Measurements from ENCODE around the gene LAMA2.
"Not testable (repeated sequence)": the region's sequence is repeated elsewhere in the genome, so short reads cannot be mapped to it uniquely, and the experiment has no call there.

LAMA2 gene

DNA sequence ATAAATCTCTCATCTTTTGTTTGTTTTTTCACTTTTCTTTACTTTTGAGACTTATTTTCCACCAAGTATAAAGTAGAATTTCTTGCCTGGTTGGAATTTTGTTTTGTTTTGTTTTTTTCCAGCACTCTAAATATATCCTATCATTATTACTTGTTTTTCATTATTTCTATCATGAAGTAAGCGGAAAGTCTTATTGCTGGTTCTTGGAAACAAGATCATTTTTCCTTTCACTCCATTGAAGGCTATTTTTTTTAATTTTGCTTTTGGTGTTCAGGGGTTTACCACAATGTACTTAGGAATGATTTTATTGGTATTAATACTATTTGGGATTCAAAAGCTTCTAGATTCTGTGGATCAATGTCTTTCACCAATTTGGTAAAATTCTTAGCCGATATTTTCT lies 190.1 kb downstream of the LAMA2 start:
- DNase-seq (ENCODE audit: low read depth), result no peak

DNA sequence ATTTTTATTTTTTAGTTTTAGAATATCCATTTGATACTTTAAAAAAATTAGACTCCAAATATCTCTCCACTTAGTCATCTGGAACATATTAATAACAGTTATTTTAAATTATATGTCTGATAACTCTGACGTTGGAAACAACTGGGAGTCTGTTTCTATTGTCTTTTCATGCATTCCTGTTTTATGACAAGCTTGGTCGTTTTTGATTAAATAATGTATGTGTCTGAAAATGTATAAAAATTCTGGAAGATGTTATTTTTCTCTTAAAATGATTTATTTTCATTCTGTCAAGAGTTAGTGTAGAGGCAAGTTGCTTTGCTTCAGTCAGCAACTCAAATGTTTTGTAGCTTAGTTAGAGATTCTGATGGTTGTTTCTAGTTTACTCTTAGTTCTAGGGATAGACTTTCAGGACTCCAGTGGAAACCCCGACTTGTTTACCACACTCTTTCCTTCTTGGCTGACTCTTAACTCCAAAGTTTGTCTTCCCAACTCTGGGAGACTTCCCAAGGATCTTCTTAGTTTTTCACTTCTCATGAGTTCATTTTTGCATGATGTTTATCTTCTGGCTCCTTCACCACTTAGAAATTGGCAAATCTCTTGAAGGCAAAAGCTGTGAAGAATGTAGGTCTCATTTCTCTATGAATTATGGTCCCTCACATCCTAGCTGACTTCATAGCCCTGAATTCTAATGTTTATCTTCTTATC lies 190.9 kb downstream of the LAMA2 start:
- no peak for DNase-seq (ENCODE audit: low read depth)

DNA sequence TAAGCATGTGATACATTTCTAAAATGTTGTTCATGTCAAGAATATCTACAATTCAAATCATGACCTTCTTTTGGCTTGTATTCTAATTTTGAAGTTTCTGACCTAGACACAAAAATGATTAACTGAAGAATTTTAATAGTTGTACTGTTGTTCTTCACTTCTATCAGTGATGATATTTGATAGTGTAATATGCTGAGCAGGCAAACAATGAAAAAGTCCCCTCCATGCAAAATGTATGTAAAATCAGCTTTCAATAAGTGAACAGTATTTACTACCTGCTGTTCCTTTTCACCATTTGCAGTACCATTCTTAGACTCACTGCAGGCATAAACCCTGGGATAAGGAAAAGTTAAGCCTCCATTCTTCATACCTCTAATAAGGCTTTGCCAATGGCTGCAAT lies 201.5 kb downstream of the LAMA2 start:
- no peak for DNase-seq (ENCODE audit: low read depth)

DNA sequence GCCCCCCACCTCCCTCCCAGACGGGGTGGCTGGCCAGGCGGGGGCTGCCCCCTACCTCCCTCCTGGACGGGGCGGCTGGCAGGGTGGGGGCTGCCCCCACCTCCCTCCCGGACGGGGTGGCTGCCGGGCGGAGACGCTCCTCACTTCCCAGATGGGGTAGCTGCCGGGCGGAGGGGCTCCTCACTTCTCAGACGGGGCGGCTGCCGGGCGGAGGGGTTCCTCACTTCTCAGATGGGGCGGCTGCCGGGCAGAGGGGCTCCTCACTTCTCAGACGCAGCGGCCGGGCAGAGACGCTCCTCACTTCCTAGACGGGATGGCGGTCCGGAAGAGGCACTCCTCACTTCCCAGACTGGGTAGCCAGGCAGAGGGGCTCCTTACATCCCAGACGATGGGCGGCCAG lies 205.5 kb downstream of the LAMA2 start:
- DNase-seq (ENCODE audit: low read depth), result not testable (repeated sequence)

DNA sequence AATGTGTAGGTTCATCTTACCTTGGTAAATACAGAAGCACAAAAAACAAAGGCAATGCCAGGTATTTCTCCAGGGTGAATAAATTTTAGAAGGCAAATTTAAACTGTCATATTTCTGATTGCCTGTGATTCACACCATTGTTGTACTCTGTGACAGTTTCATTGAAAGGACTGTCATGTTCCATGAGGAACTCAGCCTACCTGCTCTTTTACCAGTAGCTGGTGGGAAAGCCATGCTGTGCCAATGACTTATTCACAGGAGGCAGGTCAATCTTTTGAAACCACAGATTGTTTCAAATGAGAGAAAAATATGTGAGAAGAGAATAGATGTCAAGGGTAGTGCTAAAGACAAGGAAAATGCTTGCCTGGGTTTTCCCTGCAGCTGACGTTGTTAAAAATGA lies 206.4 kb downstream of the LAMA2 start:
- DNase-seq (ENCODE audit: low read depth), result no peak

DNA sequence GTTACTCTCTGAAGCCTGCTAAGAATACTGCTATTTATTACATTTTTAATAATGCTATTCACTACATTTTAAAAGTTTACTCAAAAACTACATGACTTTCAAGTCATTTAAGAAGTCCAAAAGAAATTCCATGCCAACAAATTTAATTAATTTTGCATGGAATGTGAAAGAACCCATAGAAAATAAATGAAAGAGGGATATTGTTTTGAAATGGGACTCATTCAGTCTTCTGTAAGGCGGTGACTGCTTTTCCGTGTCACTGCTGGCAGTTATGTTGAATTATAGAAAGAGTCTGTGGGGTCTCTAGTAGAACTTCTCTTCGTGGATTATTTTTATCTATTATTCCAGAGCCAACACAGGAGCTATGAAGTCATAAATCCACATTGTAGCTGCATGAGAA lies 211.2 kb downstream of the LAMA2 start:
- no peak for DNase-seq (ENCODE audit: low read depth)

DNA sequence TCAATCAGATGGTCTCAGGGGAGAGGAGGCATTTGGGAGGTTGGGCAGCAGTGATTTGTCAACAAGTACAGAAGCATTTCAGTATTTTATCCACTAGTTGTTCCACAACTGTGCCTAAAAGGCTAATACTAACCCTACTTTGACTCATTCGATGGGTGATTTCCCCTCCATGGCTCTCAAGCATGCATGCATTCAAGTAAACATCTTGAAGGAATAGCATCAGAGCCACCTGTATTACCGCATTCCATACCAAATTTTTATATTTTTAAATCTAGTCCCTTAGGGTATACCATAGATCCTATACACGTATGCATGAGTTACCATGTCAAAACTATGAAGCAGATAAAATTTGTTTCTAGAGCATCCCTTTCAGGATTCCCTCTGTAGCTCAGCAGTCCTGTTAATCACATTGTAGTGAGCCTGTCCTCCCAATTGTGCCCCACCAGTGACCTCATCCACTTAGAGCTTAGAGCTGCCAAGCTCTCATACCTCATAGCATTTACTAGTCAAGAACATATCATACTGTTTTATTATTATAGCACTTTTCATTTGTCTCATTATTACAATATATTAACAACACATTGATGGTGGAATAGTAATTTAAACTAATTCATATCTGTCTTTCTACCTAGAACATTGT lies 213.8 kb downstream of the LAMA2 start:
- no peak for DNase-seq (ENCODE audit: low read depth)

DNA sequence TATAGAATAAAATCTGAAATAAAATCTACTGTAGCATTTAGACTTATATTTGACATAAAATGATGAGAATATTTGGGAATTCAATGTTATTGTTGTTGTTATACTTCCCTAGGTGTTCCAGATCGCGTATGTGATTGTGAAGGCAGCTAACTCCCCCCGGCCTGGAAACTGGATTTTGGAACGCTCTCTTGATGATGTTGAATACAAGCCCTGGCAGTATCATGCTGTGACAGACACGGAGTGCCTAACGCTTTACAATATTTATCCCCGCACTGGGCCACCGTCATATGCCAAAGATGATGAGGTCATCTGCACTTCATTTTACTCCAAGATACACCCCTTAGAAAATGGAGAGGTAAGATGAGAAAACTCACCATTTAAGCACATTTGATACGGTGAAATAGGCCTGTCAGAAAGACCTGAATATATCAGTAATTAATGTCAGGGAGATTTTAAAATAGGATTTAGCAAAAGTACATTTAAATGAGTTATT lies 215.2 kb downstream of the LAMA2 start:
- no peak for DNase-seq (ENCODE audit: low read depth)

DNA sequence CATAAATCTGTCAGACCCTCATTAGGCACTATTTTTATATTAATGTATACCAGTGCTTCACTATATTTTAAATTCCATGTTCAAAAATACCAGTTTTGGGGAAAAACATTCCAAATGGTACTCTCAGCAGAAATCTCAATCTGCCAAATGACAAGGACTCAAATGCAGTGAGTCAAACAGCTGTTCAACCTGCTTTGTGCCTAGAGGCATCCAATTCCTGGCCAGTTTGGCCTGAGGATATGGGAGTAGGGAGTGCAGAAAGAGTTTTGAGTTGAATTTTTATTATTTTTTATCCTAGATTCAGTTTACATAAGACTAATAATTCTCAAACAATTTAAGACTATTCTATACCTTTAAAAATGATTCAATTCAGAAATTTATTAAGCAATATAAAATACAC lies 216.8 kb downstream of the LAMA2 start:
- DNase-seq (ENCODE audit: low read depth), result no peak

DNA sequence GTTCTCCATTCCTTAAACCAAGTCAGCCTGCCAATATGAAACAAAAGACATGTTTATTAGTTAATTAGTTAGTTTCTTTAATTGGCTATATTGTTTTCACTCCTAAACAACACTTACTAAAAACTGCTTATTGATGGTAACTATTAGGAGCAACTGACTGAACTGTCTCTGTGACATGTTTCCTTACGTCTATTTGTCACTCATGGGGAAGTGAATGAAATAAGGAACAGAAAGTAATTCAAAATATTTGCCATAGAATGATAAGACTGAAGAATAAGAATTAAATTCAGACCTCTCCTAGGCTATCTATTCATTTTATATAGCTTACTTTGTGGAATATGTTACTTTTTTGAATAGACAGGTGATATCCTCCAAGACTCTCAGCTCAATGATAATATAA lies 217.2 kb downstream of the LAMA2 start:
- no peak for DNase-seq (ENCODE audit: low read depth)

DNA sequence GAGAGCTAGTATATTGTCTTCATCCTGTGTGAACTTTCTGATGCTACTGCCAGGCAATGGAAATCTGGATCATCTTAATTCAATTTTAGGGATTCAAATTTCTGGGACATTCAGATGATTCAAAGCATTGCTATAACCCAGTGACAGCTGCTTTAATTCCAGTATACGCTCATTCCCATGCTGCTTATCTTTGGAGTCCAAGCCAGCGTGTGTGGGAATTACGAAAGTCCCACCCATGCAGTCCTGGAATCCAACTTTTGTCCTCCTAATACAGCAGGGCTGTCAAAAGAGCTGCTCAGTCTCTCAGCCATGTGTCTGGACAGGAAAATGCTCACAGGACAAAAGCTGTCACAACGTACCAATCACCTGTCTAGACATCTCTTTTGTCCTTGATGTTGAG lies 219.8 kb downstream of the LAMA2 start:
- no peak for DNase-seq (ENCODE audit: low read depth)

DNA sequence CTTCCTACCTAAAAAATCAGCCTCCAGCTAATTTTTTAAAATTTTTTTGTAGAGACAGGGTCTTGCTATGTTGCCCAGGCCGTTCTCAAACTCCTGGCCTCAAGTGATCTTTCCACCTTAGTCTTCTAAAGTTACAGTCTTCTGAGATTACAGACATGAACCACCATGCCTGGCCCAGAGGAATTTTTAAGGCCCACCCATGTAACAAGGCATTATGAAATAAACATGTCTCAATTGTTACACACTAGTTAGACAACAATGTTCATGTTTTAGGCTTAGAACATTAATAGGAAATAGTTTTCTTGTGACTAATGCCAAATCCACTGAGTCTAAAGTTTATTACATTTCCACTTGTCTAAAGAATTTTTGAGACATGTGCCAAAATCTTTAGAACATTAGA lies 221.2 kb downstream of the LAMA2 start:
- DNase-seq (ENCODE audit: low read depth), result no peak

DNA sequence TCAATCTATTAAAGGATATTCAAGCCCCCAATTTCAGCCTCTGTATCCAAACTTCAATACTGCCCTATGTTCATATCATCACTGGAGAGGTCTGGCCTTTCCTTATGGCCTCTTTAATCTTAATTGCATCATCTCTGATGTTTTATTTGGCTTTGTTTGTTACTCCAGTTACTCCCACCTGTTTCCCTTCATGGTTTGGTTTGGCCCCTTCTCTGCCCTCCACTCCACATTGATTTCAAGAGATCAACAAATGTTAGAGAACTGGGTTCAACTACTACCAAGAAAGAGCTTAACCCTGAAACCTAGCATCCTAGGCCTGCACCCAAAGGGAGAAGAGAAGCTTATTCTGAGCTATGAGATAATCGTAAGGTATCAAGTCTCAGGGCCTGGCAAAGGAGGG lies 221.6 kb downstream of the LAMA2 start:
- DNase-seq (ENCODE audit: low read depth), result no peak

DNA sequence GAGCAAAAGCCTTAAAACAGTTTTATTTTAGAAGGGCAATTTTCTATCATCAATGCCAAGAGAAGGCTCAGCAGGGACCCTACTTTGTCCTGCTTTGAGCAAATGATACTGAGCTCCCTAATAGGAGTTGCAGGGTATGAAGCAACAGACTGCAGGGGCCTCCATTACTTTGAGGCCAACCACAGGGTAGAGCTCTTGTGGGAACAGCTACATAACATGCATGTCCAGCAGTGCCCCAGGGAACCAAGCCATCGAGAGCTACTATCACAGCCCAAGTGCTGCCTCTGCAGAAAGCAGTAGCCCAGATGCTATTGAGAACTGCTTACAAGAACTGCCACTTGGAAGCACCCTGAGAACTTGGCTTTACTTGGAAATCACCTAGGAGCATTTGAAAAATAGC lies 222.1 kb downstream of the LAMA2 start:
- DNase-seq (ENCODE audit: low read depth), result no peak

DNA sequence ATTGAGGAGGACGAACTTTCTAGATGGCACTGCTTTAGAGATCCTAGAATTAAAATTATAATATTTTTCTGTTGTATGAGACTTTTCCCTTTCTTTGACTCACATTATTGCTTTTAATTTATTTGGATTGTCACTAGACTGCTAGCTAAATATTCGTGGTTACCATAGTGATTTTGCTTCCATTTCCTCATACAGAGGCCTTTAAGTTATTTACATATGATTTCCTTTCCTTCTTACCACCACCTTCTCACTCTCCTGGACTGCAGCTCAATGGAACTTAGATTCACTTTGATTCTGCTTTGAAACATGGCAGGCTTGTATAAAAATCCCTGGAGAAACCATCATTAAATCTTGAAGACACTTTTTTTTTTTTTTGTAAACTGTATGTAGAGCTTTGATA lies 222.9 kb downstream of the LAMA2 start:
- no peak for DNase-seq (ENCODE audit: low read depth)

DNA sequence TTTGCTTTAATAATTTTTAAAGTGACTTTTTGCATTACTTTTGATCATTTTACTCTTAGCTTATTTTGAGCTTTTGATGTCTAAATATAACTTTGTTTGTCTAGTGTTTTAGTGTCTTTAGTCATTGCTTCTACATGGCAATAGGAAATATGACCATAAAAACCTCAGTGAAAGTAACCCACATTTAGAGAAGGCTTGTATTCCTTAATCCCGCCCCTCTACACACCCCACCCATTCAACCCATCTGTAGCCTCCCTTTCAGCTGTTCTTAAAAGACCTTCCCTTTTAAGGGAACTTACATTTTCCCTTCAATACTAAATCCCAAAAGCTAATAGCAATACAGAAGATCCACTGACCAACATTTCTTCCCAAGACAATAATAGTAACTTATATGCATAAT lies 225.4 kb downstream of the LAMA2 start:
- DNase-seq (ENCODE audit: low read depth), result no peak

DNA sequence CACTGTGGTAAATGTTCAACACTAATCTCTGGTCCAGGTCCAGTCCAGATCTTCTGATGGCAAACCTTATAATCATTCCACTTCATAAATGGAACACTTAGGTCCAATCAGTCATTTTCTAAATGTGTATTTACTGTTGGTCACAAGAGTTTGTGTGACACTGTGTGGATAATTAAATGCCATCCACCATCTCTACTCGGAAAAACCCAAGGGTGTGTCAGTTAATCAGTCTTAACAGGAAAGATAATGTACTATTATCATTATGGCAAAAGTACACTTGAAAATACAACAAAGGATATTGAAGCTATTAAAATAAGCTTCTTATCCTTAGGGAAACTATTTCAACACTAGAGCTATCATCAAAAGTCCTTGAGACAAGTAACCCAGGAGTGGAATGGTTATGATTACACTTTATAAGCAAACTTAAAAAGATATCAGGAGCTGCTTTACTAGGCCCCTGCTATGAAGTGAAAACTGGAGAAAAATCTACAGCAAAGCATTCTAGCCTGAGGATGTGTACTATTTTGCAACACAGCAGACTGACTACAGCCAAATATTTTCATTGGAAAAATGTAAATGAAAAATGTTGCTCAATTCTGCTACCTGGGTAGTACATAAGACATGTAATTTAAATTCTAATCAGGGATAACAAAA lies 227.9 kb downstream of the LAMA2 start:
- no peak for DNase-seq (ENCODE audit: low read depth)

DNA sequence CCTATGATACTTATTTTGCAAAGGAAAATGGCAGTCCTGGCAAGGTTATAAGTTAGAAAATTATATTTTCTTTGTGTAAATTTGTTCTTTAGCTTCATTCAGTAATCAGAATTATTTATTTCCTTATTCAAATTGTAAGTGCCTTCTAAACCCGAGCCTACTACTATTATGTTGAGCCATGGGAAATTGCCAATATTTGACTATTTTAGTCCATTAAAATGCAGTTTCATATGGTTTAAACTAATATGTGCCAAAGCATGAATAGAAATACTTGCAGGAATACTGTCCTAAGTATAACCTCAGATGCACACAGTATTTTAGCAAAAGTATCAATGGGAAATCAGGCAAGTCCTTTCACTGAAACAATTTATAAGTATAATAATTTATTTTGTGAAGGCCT lies 228.4 kb downstream of the LAMA2 start:
- no peak for DNase-seq (ENCODE audit: low read depth)

DNA sequence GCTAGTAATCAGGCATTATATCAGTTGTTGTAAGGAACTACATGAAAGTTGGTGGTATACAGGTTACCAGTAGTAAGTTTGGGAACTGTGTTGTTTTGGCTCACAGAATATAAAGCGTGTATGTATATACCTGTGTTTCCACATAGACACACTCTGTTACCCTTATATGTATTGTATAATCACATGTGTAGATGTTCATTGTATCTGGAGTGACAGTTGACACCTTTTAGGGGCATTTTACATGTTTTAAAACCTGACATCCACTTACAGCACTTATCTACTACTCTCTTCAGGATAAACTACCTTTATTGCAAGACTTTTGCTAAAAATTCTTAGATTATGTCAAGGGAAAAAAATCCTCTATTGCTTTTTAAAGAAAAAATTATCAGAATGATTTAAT lies 228.9 kb downstream of the LAMA2 start:
- DNase-seq (ENCODE audit: low read depth), result no peak

DNA sequence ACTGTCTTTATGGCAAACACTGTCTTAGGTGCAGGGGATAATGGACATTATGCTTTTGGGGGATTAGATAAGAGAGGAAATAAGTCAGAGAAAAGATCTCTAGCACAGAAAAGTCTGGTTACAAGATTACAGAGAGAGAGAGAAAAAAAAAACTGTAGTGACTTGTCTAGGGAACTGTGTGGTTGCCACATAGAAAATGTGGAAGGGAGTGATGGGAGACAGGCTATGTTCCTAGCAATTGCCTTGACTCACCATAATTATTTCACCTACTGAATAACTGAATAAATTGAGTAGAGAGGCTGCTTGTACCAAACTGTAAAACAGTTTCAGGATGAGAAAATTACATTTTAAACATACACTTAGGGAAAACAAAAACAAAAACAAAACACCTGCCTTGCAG lies 229.7 kb downstream of the LAMA2 start:
- no peak for DNase-seq (ENCODE audit: low read depth)

DNA sequence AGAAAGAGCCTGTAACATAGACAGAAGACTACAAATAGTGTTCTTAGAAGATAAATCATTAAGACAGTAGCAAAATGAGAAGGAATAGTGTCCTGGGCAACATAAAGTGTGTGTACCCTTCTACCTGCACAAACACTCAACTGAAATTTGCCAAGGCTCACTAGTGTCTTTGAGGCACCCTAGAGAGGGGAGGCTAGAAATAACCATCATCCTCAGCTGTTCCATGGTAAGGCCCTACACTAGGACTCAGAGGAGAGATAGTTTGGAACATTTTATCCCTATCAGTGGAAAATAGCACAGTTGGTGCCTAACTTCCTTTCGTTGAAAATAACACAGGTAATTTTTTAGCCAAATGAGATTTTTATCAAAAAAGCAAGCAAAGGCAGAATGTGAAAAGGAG lies 230.7 kb downstream of the LAMA2 start:
- no peak for DNase-seq (ENCODE audit: low read depth)

DNA sequence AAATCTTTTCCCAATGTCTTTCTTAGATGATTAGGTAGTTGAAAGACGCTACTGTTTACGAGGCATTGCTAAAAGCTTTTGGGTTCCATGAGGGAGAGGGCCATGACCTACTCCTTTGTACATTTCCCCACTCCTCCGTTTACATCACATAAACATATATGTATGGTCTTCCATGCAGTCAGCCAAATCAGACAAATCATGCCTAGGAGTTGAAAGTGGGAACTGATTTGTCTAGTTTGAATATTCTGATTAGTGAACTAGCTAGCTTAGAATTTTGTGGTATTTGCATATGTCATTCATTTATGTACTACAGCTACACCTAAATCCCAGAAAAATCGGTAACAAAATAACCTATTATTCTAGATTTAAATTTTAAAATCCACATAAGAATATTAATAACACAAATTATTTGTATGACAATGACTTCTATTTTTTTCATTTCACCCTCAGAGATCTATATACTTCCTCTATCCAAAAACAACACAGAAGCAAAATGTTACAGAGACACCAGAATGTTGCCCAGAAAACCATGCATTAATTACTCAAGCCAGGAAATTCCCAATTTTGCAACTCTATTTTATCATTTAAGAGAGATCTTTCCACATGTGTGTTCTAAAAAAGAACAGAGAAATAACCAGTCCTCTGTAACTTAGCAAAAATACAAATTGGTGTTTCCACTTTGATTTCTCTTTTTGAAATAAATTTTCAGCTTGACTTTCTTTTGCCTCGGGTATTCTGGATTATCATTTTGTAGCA lies 231.9 kb downstream of the LAMA2 start:
- DNase-seq (ENCODE audit: low read depth), result no peak

DNA sequence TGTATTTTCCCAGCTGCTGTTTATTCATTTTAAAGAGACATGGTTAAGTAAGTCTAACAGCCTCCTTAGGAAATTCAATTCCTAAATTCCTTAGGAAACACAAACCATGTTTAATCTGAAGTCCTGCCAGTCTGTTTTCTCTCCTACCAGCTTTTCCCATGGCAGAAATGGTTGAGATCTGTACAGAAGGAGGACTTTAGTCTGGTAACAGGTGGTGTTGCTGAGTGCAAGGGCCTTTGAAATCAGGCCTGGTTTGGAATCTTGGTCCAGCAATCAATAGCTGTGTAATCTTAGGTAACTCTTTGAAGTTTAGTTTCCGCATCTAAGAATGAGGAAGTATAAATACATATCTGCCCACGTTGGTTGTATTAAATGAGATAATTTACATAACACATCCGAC lies 232.5 kb downstream of the LAMA2 start:
- DNase-seq (ENCODE audit: low read depth), result no peak
